Effector memory CD8-positive, alpha-beta T cell (primary cell): ENCODE measurements around the gene STON2.
"Not testable (repeated sequence)": the region's sequence is repeated elsewhere in the genome, so short reads cannot be mapped to it uniquely, and the experiment has no call there.

Experiments
- ATAC-seq: fragments of 150-1000 bp; cut with Tn5 transposase; replicated peaks from 2 replicates; pipeline ENCODE4 v1.10.0; 2021; ENCODE audit warnings: mild to moderate bottlenecking, moderate library complexity
- DNase-seq, 3 experiments: peaks; one replicate each; pipeline ENCODE4 v3.0.0; 2021
- H3K27ac Mint-ChIP-seq, 2 donors: one replicate each; pipeline ENCODE4 v1.8.0; 2022; ENCODE audit warnings: mild to moderate bottlenecking in 2 of 2, mixed read lengths in 2 of 2, moderate library complexity in 2 of 2
- H3K27me3 Mint-ChIP-seq, 2 donors: one replicate each; pipeline ENCODE4 v1.8.0; 2022; ENCODE audit warnings: mixed read lengths in 2 of 2
- H3K36me3 Mint-ChIP-seq: one replicate; pipeline ENCODE4 v1.8.0; 2022; ENCODE audit warnings: mild to moderate bottlenecking, moderate library complexity, mixed read lengths; ENCODE audit not compliant: insufficient read depth
- H3K4me1 Mint-ChIP-seq, 2 donors: one replicate each; pipeline ENCODE4 v1.8.0; 2022; ENCODE audit warnings: low read depth in 2 of 2, mixed read lengths in 2 of 2
- H3K4me3 Mint-ChIP-seq, 2 donors: one replicate each; pipeline ENCODE4 v1.8.0; 2022; ENCODE audit warnings: mild to moderate bottlenecking in 2 of 2, mixed read lengths in 2 of 2, moderate library complexity in 2 of 2
- H3K9me3 Mint-ChIP-seq, 2 donors: one replicate each; pipeline ENCODE4 v1.8.0; 2022; ENCODE audit warnings: mixed read lengths in 2 of 2

Gene STON2

DNA sequence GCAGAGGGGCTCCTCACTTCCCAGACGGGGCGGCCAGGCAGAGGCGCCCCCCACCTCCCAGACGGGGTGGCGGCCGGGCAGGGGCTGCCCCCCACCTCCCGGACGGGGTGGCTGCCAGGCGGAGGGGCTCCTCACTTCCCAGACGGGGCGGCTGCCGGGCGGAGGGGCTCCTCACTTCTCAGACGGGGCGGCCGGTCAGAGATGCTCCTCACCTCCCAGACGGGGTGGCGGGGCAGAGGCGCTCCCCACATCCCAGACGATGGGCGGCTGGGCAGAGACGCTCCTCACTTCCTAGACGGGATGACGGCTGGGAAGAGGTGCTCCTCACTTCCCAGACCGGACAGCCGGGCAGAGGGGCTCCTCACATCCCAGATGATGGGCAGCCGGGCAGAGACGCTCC, 155.7 kb downstream of the STON2 start:
- H3K27ac Mint-ChIP-seq, H3K36me3 Mint-ChIP-seq, DNase-seq, H3K4me3 Mint-ChIP-seq, H3K4me1 Mint-ChIP-seq, ATAC-seq, H3K9me3 Mint-ChIP-seq: not testable (repeated sequence)
- peaks cover 10 to 11% of the 10 kb centered on the region in 2 donors for H3K27me3 Mint-ChIP-seq

DNA sequence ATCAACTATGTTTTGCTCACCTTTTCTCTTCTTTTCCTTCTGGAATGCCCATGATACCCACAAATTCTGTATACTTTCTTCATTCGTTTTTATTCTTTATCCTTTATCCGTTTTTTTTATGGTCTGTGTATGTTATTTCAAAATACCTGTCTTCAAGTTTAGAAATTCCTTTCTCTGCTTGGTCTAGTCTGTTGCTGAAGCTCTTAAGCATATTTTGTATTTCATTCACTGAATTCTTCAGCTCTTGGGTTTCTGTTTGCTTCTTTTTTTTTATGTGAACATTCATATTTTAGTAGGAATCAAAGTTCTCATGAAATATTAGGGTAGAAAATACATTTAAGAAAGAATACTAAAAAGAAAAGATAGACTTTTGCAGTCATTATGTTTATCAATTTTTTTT, 156.6 kb downstream of the STON2 start:
- peaks cover 3% of the 10 kb centered on the region for H3K36me3 Mint-ChIP-seq
- no peaks in the 10 kb centered on the region for H3K4me1 Mint-ChIP-seq
- no peak overlapping the region for H3K27ac Mint-ChIP-seq
- no peak for ATAC-seq
- peaks cover 10 to 11% of the 10 kb centered on the region in 2 donors for H3K27me3 Mint-ChIP-seq
- DNase-seq, result no peak
- no peak overlapping the region for H3K4me3 Mint-ChIP-seq
- peaks cover 0 to 7% of the 10 kb centered on the region in 2 donors for H3K9me3 Mint-ChIP-seq

DNA sequence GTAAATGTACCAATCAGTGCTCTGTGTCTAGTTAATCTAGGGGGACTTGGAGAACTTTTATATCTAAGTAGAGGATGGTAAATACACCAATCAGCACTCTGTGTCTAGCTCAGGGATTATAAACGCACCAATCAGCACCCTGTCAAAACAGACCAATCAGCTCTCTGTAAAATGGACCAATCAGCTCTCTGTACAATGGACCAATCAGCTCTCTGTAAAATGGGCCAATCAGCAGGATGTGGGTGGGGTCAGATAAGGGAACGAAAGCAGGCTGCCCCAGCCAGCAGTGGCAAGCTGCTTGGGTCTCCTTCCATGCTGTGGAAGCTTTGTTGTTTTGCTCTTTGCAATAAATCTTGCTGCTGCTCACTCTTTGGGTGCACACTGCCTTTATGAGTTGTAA, 163.3 kb downstream of the STON2 start:
- not testable (repeated sequence) for ATAC-seq

DNA sequence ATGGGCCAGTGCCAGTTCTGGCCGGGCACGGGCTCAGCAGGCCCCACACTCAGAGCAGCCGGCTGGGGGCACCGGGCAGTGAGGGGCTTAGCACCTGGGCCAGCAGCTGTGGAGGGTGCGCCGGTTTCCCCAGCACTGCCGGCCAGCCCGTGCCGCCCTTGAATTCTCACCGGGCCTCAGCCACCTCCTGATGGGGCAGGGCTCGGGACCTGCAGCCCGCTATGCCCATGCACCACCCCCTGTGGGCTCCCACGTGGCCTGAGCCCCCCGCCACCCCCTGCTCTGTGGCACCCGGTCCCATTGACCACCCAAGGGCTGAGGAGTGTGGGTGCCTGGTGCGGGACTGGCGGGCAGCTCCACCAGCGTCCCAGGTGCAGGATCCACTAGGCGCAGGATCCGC, 164.0 kb downstream of the STON2 start:
- ATAC-seq (no peak), DNase-seq (no peak)
- no peaks in the 10 kb centered on the region for H3K27me3 Mint-ChIP-seq

More for the DNA sequence above, 163.3 kb downstream of the STON2 start:
- not testable (repeated sequence) for H3K9me3 Mint-ChIP-seq, H3K4me1 Mint-ChIP-seq, H3K27me3 Mint-ChIP-seq, DNase-seq, H3K36me3 Mint-ChIP-seq, H3K27ac Mint-ChIP-seq, H3K4me3 Mint-ChIP-seq

DNA sequence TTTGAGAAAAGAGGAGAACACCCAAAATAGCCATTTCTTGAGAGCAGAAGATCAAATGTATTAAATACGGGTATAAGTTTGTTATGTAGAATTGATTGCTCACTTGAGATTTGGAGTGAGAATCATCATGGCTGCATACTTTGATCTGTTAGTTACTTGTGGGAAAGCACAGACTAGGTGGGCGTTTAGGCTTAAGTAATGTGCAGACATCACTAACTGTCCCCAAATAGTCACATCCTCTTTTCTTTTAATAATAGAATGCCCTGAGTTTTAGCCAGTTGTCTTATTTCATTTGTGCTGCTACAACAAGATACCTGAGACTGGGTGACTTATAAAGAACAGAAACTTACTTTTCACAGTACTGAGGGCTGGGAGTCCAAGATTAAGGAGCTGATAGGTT, 165.0 kb downstream of the STON2 start:
- ATAC-seq, result no peak
- no peaks in the 10 kb centered on the region for H3K27me3 Mint-ChIP-seq
- H3K4me1 Mint-ChIP-seq, result peaks cover 0 to 1% of the 10 kb centered on the region in 2 donors
- H3K4me3 Mint-ChIP-seq, result no peak overlapping the region
- H3K27ac Mint-ChIP-seq, result no peak overlapping the region
- DNase-seq, result no peak
- peaks cover 2% of the 10 kb centered on the region for H3K36me3 Mint-ChIP-seq
- H3K9me3 Mint-ChIP-seq, result no peaks in the 10 kb centered on the region

More for the DNA sequence above, 164.0 kb downstream of the STON2 start:
- no peak overlapping the region for H3K27ac Mint-ChIP-seq
- H3K4me3 Mint-ChIP-seq, result no peak overlapping the region
- H3K9me3 Mint-ChIP-seq, result no peaks in the 10 kb centered on the region
- H3K36me3 Mint-ChIP-seq, result peaks cover 2% of the 10 kb centered on the region
- no peaks in the 10 kb centered on the region for H3K4me1 Mint-ChIP-seq

DNA sequence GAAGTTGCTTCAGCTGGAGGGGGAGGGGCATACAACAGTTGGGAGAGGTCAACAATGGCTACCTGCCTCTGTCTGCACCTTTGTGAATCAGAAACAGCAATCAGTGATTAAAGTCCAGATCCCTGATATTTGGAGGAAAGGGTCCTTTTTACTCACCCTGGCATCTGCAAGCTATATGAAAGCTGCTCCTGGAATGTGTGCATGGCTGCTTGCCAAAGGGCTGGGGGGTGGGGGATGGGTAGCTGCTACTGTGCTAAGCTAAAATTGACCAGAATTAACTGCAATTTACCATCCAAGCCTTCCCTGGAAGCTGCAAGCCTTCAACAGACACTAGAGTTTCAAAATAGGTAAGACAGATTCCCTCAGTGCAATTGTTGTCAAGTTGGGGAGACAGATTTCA, 165.8 kb downstream of the STON2 start:
- H3K27ac Mint-ChIP-seq, result no peak overlapping the region
- no peaks in the 10 kb centered on the region for H3K9me3 Mint-ChIP-seq
- H3K4me1 Mint-ChIP-seq, result peaks cover 0 to 1% of the 10 kb centered on the region in 2 donors
- no peaks in the 10 kb centered on the region for H3K27me3 Mint-ChIP-seq
- no peak for ATAC-seq
- H3K36me3 Mint-ChIP-seq, result peaks cover 2% of the 10 kb centered on the region
- no peak for DNase-seq
- H3K4me3 Mint-ChIP-seq, result no peak overlapping the region

DNA sequence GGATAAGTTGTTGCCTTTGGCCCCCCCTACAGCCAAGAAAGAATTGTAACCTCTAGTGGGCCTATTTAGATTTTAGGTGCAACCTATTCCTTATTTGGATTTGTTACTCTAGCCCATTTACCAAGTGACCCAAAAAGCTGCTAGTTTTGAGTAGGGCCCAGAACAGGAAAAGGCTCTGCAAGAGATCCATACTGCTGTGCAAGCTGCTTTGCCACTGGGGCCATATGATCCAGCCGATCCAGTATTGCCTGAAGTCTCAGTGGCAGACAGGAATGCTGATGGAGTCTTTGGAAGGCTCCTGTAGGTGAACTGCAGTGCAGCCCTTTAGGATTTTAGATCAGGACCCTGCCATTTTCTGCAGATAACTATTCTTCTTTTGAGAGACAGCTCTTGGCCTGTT, 166.5 kb downstream of the STON2 start:
- peaks cover 2% of the 10 kb centered on the region for H3K36me3 Mint-ChIP-seq

DNA sequence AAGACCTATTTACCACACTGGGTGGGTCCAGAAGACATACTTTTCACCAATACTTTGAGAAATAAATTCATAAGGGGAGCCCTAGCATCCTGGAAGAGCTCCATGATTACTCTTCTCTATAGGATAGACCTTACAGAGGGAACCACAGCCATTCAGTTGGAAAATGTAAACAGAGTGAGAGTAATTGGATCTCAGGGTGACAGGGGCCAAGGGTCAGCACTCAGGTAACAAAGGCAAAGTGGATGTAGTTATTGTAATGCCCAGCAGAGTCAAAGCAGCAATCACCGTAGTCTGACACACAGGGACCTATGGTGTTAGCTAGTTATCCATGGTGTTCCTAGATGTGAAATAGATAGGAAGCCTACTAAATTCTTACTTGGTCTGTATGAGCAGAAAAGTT, 168.6 kb downstream of the STON2 start:
- DNase-seq, result no peak
- peaks cover 0 to 1% of the 10 kb centered on the region in 2 donors for H3K4me1 Mint-ChIP-seq
- no peak for ATAC-seq
- no peaks in the 10 kb centered on the region for H3K9me3 Mint-ChIP-seq
- no peak overlapping the region for H3K27ac Mint-ChIP-seq
- H3K36me3 Mint-ChIP-seq, result no peaks in the 10 kb centered on the region
- H3K27me3 Mint-ChIP-seq, result no peaks in the 10 kb centered on the region
- H3K4me3 Mint-ChIP-seq, result no peak overlapping the region

More for the DNA sequence above, 166.5 kb downstream of the STON2 start:
- H3K9me3 Mint-ChIP-seq, result no peaks in the 10 kb centered on the region
- H3K27me3 Mint-ChIP-seq, result no peaks in the 10 kb centered on the region
- ATAC-seq (no peak), DNase-seq (no peak)
- H3K4me1 Mint-ChIP-seq, result peaks cover 0 to 1% of the 10 kb centered on the region in 2 donors
- H3K4me3 Mint-ChIP-seq, result no peak overlapping the region
- no peak overlapping the region for H3K27ac Mint-ChIP-seq

DNA sequence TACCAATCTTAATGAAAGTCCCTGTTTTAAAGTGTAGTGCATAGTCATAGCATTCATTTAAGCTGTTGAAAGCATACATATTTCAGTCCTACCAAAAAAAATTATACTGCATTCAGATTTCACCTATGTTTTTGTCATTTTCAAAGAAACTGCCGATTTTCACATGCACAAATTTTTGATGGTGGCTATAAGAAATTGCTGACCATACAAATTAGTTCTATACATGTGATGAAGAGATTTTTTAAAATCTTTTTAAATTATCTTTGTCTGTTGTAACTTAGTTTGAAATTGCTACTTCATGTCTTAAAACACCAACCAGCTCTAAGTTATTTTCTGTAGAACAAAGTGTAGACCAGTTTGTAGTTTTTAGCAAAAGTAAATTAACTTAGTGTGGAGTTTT, 175.9 kb downstream of the STON2 start:
- H3K9me3 Mint-ChIP-seq, result peaks cover 0 to 2% of the 10 kb centered on the region in 2 donors
- peaks cover 3 to 4% of the 10 kb centered on the region in 2 donors for H3K4me1 Mint-ChIP-seq
- H3K36me3 Mint-ChIP-seq, result peaks cover 22% of the 10 kb centered on the region
- ATAC-seq, result no peak
- no peak for DNase-seq
- no peaks in the 10 kb centered on the region for H3K27me3 Mint-ChIP-seq
- no peak overlapping the region for H3K27ac Mint-ChIP-seq
- H3K4me3 Mint-ChIP-seq, result no peak overlapping the region

DNA sequence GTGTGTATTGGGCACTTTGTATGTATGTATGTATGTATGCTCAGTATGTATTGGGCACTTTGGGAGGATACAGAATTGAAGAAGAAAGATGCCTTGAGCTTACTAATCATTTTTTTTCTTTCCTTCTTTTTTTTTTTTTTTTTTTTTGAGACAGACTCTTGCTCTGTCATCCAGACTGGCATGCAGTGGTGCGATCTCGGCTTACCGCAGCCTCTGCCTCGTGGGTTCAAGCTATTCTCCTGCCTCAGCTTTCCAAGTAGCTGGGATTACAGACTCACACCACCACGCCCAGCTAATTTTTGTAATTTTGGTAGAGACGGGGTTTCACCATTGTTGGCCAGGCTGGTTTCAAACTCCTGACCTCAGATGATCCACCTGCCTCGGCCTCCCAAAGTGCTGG, 176.3 kb downstream of the STON2 start:
- not testable (repeated sequence) for H3K9me3 Mint-ChIP-seq, ATAC-seq, DNase-seq, H3K27ac Mint-ChIP-seq, H3K4me3 Mint-ChIP-seq, H3K27me3 Mint-ChIP-seq, H3K4me1 Mint-ChIP-seq
- H3K36me3 Mint-ChIP-seq, result peaks cover 26% of the 10 kb centered on the region

DNA sequence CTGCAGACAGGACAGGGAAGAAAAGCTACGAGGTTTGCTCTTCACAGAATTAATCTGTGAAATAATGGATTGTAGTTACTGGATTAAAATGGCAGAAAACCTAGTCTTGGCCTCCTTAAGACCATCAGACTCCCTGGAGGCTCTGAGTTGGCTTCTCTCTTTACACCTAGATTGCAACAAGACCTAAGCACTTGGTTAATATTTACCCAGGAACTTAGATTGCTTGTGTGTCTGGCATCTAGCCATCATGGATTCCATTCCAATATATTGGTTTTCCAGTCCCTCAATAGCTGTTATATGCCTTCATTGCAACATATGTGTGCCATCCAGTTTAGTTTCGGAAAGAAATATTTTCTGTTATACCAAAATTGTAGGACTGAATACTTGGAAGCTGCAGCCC, 177.4 kb downstream of the STON2 start:
- Mint-ChIP-seq H3K27ac (no peak overlapping the region), H3K4me3 (no peak overlapping the region), H3K36me3 (peaks cover 32% of the 10 kb centered on the region), H3K27me3 (no peaks in the 10 kb centered on the region), H3K9me3 (peaks cover 0 to 2% of the 10 kb centered on the region in 2 donors), H3K4me1 (peaks cover 6 to 11% of the 10 kb centered on the region in 2 donors)
- ATAC-seq (no peak), DNase-seq (no peak)

DNA sequence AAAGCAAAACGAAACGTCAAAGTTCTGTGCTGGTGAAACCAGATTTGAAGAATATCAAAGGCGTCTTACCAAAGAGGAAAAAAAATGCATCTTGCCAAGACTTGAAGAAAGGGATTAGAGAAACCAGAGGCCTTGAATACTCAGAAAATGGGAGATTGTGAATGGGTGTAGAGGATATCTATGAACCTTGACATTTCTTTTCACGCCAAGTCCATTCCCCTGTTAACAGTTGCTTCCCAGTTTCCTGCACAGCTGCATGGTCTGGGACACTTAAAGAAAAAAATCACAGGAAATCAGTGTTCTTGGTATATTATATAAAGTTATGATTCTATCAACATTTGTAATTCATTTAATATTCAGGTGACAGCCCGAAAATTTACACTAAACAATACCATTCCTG, 178.0 kb downstream of the STON2 start:
- ATAC-seq, result no peak
- Mint-ChIP-seq H3K9me3 (peaks cover 0 to 2% of the 10 kb centered on the region in 2 donors), H3K27ac (peak overlapping the region in 1 of 2 donors; percentile 100), H3K4me1 (peaks cover 11 to 16% of the 10 kb centered on the region in 2 donors), H3K36me3 (peaks cover 36% of the 10 kb centered on the region), H3K4me3 (peak overlapping the region; percentile 99), H3K27me3 (no peaks in the 10 kb centered on the region)
- no peak for DNase-seq

DNA sequence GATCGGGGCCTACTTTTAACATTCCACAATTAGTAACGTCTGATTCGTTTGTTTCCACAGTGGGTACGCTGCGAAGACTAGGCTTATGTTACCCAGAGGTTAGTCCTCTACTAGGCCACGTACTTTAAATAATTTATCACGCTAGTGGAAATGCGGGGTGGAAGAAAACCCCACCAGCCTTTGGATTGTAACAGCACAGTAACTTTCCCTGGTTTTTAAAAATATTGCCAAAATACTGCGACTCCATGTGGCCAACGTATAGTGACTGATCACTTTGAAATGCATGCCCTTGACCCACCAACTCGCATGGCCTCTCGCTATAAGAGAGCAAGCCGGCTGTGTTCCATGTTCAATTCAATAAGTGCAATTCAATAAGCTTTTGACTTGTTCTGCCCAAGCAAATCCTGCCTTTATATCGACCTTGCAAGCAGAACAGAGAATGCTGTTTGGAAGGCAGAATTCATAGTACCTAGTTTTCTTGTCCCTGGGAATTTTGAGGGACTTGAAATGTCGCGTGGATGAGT, 178.5 kb downstream of the STON2 start:
- H3K9me3 Mint-ChIP-seq, result peaks cover 0 to 2% of the 10 kb centered on the region in 2 donors
- H3K27me3 Mint-ChIP-seq, result no peaks in the 10 kb centered on the region
- no peak for DNase-seq
- H3K4me3 Mint-ChIP-seq, result peak overlapping the region; percentile 99
- H3K4me1 Mint-ChIP-seq, result peaks cover 13 to 19% of the 10 kb centered on the region in 2 donors
- peaks cover 39% of the 10 kb centered on the region for H3K36me3 Mint-ChIP-seq
- no peak for ATAC-seq
- peak overlapping the region; percentile 98 to 100 for H3K27ac Mint-ChIP-seq

DNA sequence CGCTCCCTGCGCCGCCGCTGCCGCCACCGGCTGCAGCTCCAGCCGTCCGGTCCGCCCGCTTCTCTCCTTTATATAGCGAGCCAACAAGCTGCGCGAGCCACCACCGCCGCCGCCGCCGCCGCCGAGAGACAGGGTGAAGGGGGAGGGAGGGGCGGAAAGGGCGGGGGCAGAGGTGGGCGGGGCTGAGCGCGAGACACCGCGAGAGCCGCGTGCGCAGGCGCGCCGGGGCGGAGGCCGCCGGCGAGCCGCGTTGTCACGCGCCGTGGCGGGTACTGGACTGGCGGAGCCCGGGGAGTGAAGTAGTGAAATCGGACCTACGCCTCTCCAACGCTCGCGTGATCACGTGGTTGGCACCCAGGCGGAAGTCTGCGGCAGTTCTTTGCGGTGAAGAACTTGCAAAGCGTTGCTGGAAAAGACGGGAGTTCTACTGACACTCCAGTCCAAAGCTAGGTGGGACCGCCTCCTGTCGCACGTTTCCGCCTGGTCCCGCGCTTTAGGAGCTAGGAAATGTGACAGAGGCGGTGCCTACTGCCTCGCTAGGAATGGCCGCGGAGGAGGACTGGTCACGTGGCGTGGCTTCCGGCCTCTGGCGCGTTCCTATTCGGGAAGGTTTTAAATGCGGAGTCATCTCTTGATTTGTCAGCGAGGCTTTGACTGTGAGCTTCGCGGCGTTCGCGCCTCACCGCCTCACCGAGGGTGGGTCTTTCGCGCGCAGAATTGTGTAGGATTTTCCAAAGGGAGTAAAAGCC, 179.1 kb downstream of the STON2 start, which contains the start of gene GTF2A1:
GTF2A1 (minus strand) TSS at position 130 of the 749 bp plus-strand sequence. CDS start 441 bp downstream, outside the sequence.
- Mint-ChIP-seq H3K4me3 (peak within 1 kb of the TSS; percentile 99), H3K36me3 (peaks cover 45% of the 10 kb centered on the region), H3K27ac (peak within 1 kb of the TSS; percentile 98 to 100), H3K27me3 (no peaks in the 10 kb centered on the region), H3K4me1 (peaks cover 13 to 20% of the 10 kb centered on the region in 2 donors), H3K9me3 (peaks cover 0 to 2% of the 10 kb centered on the region in 2 donors)
- DNase-seq (peak; percentile 92 to 93 (median 92)), ATAC-seq (peak; percentile 69)
